Esophagus squamous epithelium (tissue), 5 donors: ENCODE data around the gene PHF19. TPM values are rescaled to one million over a fixed set of nuclear protein-coding genes. Genes with fewer than 3 reads are reported as not detected.

Experiments used
- DNase-seq: peaks from one replicate; lab custom pipeline; 2025; lab: John Stamatoyannopoulos, UW
- H3K27ac ChIP-seq, 4 donors: fragments of 200-600 bp; sonication (generic); one replicate each; pipeline ENCODE4 v1.5.1; 2016 to 2019; ENCODE audit warnings: mild to moderate bottlenecking in 1 of 4
- H3K27me3 ChIP-seq, 4 donors: fragments of 200-600 bp; sonication (generic); 1 replicate in 3 of 4; 2 replicates in 1 of 4; pipeline versions ENCODE4 v1.5.1 to v1.6.0; 2017 to 2021; ENCODE audit warnings: antibody characterized with exemption in 1 of 4
- H3K36me3 ChIP-seq, 3 donors: fragments of 200-600 bp; sonication (generic); one replicate each; pipeline ENCODE4 v1.5.1; 2016 to 2019
- H3K4me1 ChIP-seq, 3 donors: fragments of 200-600 bp; sonication (generic); one replicate each; pipeline ENCODE4 v1.5.1; 2017 to 2019
- H3K4me3 ChIP-seq, 4 donors: fragments of 200-600 bp; sonication (generic); 1 replicate in 3 of 4; 2 replicates in 1 of 4; pipeline ENCODE4 v1.5.1; 2016 to 2019; ENCODE audit warnings: mild to moderate bottlenecking in 2 of 4, moderate library complexity in 1 of 4
- H3K9me3 ChIP-seq, 3 donors: fragments of 200-600 bp; sonication (generic); one replicate each; pipeline ENCODE4 v1.5.1; 2016 to 2019
- CTCF ChIP-seq, 6 experiments: fragments of 450-650 bp in 4 of 6; fragments of 200-600 bp in 2 of 6; sonication (generic) in 2 of 6; IDR thresholded peaks; one replicate each; pipeline ENCODE4 v1.5.1; 2016 to 2019; ENCODE audit warnings: antibody characterized with exemption in 6 of 6, mild to moderate bottlenecking in 4 of 6, moderate library complexity in 4 of 6
- POLR2A ChIP-seq, 4 donors: fragments of 450-650 bp; IDR thresholded peaks; one replicate each; pipeline ENCODE4 v1.6.1; 2017; ENCODE audit warnings: antibody characterized with exemption in 4 of 4, mild to moderate bottlenecking in 4 of 4, moderate library complexity in 3 of 4
- WGBS, 2 donors: methylation state at CpG; one replicate each; pipeline ENCODE4 v1.1.5; 2018; 5-methylcytosine and 5-hydroxymethylcytosine counted together
- intact Hi-C: fragments of 100-400 bp; cut with DNase I; formaldehyde crosslinking; loops from one replicate; pipeline ENCODE4 v1.15.0; 2022
- total RNA-seq, 4 donors: library from RNA; depleted of rRNA; stranded (reverse); fragments of >200 nt; gene quantifications; one replicate each; pipeline ENCODE4 v1.1.0, GENCODE V29; 2016
- donor health status: DM: yes; HTN: yes; CAD: no.

PHF19 gene
- total RNA-seq, 4 donors from 2014 or later, result 12.8 to 40.0 (median 30.9) TPM

GRCh38 chr9:120912958-120913646 lies 36.1 kb upstream of the PHF19 start:
- Histone ChIP-seq H3K9me3 (no peaks in the 10 kb centered on the region), H3K4me1 (peaks cover 0 to 41% (median 20%) of the 10 kb centered on the region in 3 donors), H3K27ac (no peak overlapping the region), H3K27me3 (no peaks in the 10 kb centered on the region), H3K36me3 (peaks cover 0 to 33% (median 0%) of the 10 kb centered on the region in 3 donors), H3K4me3 (no peak overlapping the region)
- no peak for DNase-seq
- WGBS, 2 donors, result 89 to 93% methylated on average over 11 of the region's 13 CpGs
- no peak for TF ChIP-seq POLR2A (IDR thresholded peaks at IDR 0.05)
- no peak for TF ChIP-seq CTCF (IDR thresholded peaks at IDR 0.05)
- intact Hi-C loops, result no loop called here

- 92% methylated on average over 2 to 5 of the region's 9 CpGs for WGBS, 2 donors
- Histone ChIP-seq H3K4me3 (no peak overlapping the region), H3K36me3 (peaks cover 0 to 33% (median 0%) of the 10 kb centered on the region in 3 donors), H3K9me3 (no peaks in the 10 kb centered on the region), H3K4me1 (peaks cover 0 to 30% (median 15%) of the 10 kb centered on the region in 3 donors), H3K27ac (no peak overlapping the region), H3K27me3 (no peaks in the 10 kb centered on the region)
- TF ChIP-seq CTCF (IDR thresholded peaks at IDR 0.05) (no peak), POLR2A (IDR thresholded peaks at IDR 0.05) (no peak)
- intact Hi-C loops, result no loop called here
- no peak for DNase-seq
Observed at GRCh38 chr9:120911295-120911837, 34.4 kb upstream of the PHF19 start.

- intact Hi-C loops, result no loop called here
- WGBS, 2 donors, result 69 to 70% methylated on average over 3 of the region's 3 CpGs
Observed at GRCh38 chr9:120910643-120911042, 33.7 kb upstream of the PHF19 start.

GRCh38 chr9:120909904-120910303 lies 32.9 kb upstream of the PHF19 start:
- WGBS, 2 donors, result 51 to 54% methylated on average over 4 to 5 of the region's 5 CpGs
- intact Hi-C loops, result no loop called here
- H3K36me3 ChIP-seq, result peaks cover 0 to 37% (median 0%) of the 10 kb centered on the region in 3 donors
- peak overlapping the region in 1 of 4 donors; percentile 30 for H3K27ac ChIP-seq
- TF ChIP-seq POLR2A (IDR thresholded peaks at IDR 0.05) (no peak), CTCF (IDR thresholded peaks at IDR 0.05) (no peak)
- H3K4me3 ChIP-seq, result no peak overlapping the region
- no peaks in the 10 kb centered on the region for H3K9me3 ChIP-seq
- no peaks in the 10 kb centered on the region for H3K27me3 ChIP-seq
- peaks cover 0 to 19% (median 11%) of the 10 kb centered on the region in 3 donors for H3K4me1 ChIP-seq
- DNase-seq, result no peak

More at GRCh38 chr9:120910643-120911042, 33.7 kb upstream of the PHF19 start:
- Histone ChIP-seq H3K27me3 (no peaks in the 10 kb centered on the region), H3K27ac (no peak overlapping the region), H3K4me3 (no peak overlapping the region), H3K4me1 (peaks cover 0 to 22% (median 11%) of the 10 kb centered on the region in 3 donors), H3K9me3 (no peaks in the 10 kb centered on the region), H3K36me3 (peaks cover 0 to 33% (median 0%) of the 10 kb centered on the region in 3 donors)
- TF ChIP-seq CTCF (IDR thresholded peaks at IDR 0.05), result no peak
- TF ChIP-seq POLR2A (IDR thresholded peaks at IDR 0.05), result no peak
- DNase-seq, result no peak
